K562 (cell line): ENCODE results near the gene PLA2G3.

Experiments
- ASH1L ChIP-seq: fragments of 450-650 bp; IDR thresholded peaks from 2 replicates; pipeline ENCODE4 v1.6.1; 2018; ENCODE audit warnings: borderline replicate concordance, mild to moderate bottlenecking, low read depth; ENCODE audit not compliant: partially characterized antibody
- CBX8 ChIP-seq: fragments of 200-600 bp; sonication (generic); IDR thresholded peaks from 2 replicates; pipeline ENCODE4 v1.6.1; 2012; ENCODE audit warnings: borderline replicate concordance, mixed run types, low read depth, mild to moderate bottlenecking, moderate library complexity, mixed read lengths, low read length, control low read depth, inconsistent platforms; ENCODE audit not compliant: poor library complexity, severe bottlenecking; ENCODE audit errors: extremely low read depth
- CTCF ChIP-seq, 3 experiments: IDR thresholded peaks in 2 of 3; conservative IDR thresholded peaks in 1 of 3; 2 replicates each; pipeline ENCODE4 v1.5.1; 2011 to 2012; ENCODE audit warnings: low read length in 3 of 3, mild to moderate bottlenecking in 3 of 3, control low read depth in 2 of 3, improper control_type of control experiment in 1 of 3, inconsistent platforms in 1 of 3, low read depth in 1 of 3, mixed read lengths in 1 of 3, moderate library complexity in 1 of 3; ENCODE audit not compliant: insufficient read depth in 2 of 3
- E2F8 ChIP-seq: fragments of 450-650 bp; IDR thresholded peaks from 2 replicates; pipeline ENCODE4 v1.7.1; 2018; ENCODE audit warnings: mild to moderate bottlenecking, low read depth; ENCODE audit not compliant: partially characterized antibody
- ESRRA ChIP-seq: fragments of 450-650 bp; IDR thresholded peaks from 2 replicates; pipeline ENCODE4 v1.6.1; 2014; ENCODE audit warnings: low read depth, mild to moderate bottlenecking, moderate library complexity, borderline replicate concordance
- HMGXB4 ChIP-seq: sonication (generic); formaldehyde crosslinking; IDR thresholded peaks from 2 replicates; pipeline ENCODE4 v1.8.1; 2023; ENCODE audit warnings: mild to moderate bottlenecking, missing genetic modification reagents
- POLR2A ChIP-seq: fragments of 450-650 bp; conservative IDR thresholded peaks from 2 replicates; pipeline ENCODE4 v1.6.1; 2016
- REST ChIP-seq, 2 experiments: fragments of 450-650 bp; formaldehyde crosslinking in 1 of 2; IDR thresholded peaks; 2 replicates each; pipeline versions ENCODE4 v1.4.0 to v1.6.1; 2014 to 2020; ENCODE audit warnings: mild to moderate bottlenecking in 2 of 2, borderline replicate concordance in 1 of 2, low read depth in 1 of 2
- SP1 ChIP-seq: sonication (generic); formaldehyde crosslinking; IDR thresholded peaks from 2 replicates; pipeline ENCODE4 v1.8.1; 2022; ENCODE audit warnings: mild to moderate bottlenecking, missing genetic modification reagents
- TGIF2 ChIP-seq: sonication (generic); formaldehyde crosslinking; IDR thresholded peaks from 2 replicates; pipeline ENCODE4 v1.8.1; 2022; ENCODE audit warnings: mild to moderate bottlenecking, missing genetic modification reagents, moderate library complexity
- U2AF2 ChIP-seq: fragments of 200-400 bp; formaldehyde crosslinking; optimal IDR thresholded peaks from 2 replicates; pipeline ENCODE3; 2017; ENCODE audit warnings: low read depth, mild to moderate bottlenecking, low read length
- ZNF311 ChIP-seq: fragments of 250-450 bp; sonication (Bioruptor Pico); IDR thresholded peaks from 2 replicates; pipeline ENCODE4 v1.4.0; 2020; ENCODE audit warnings: mild to moderate bottlenecking, moderate library complexity

- TF ChIP-seq E2F8 (no peak), SP1 (CRISPR knock-in tag) (peak; percentile 59), HMGXB4 (CRISPR knock-in tag) (no peak), TGIF2 (CRISPR knock-in tag) (no peak), POLR2A (no peak), U2AF2 (no peak), ASH1L (no peak), CBX8 (no peak), ZNF311 (no peak), REST (IDR thresholded peaks at IDR 0.05; ENCODE audit: borderline replicate concordance) (peak; percentile 89), REST (CRISPR knock-in tag; IDR thresholded peaks at IDR 0.05; ENCODE audit: low read depth) (no peak), ESRRA (peak; percentile 33; the same call in 1 of the 2 replicates), CTCF (IDR thresholded peaks at IDR 0.05 in 2 of 3, conservative IDR thresholded peaks at IDR 0.05 in 1 of 3; ENCODE audit: insufficient read depth in 2 of 3, low read depth in 1 of 3, low read length in 3 of 3) (peak; percentile 90 to 92 (median 90))
Measured at GRCh38 chr22:31107178-31107893, 33.0 kb downstream of the PLA2G3 start, which contains the start of gene SELENOM.
